GM10266 (cell line): ENCODE results near the gene MSH5.

ENCODE experiments used
- DNase-seq: peaks from one replicate; pipeline ENCODE4 v3.0.0; 2012; ENCODE audit errors: extremely low spot score
- CTCF ChIP-seq: IDR thresholded peaks from 2 replicates; pipeline ENCODE4 v1.5.1; 2012; ENCODE audit warnings: mild to moderate bottlenecking, low read depth; ENCODE audit not compliant: control insufficient read depth, insufficient read depth; ENCODE audit errors: missing control alignments

Gene MSH5

GRCh38 chr6:31732029-31732428 lies 7.8 kb upstream of the MSH5 start:
- DNase-seq = no peak
- no peak for TF ChIP-seq CTCF

- no peak for TF ChIP-seq CTCF
- no peak for DNase-seq
Measured at GRCh38 chr6:31733734-31734133, 6.1 kb upstream of the MSH5 start.

- no peak for TF ChIP-seq CTCF
- DNase-seq = no peak
Measured at GRCh38 chr6:31734247-31734820, 5.5 kb upstream of the MSH5 start.

- DNase-seq = peak; percentile 88
- no peak for TF ChIP-seq CTCF
Measured at GRCh38 chr6:31734821-31735406, 4.9 kb upstream of the MSH5 start.

- TF ChIP-seq CTCF = no peak
- DNase-seq = peak; percentile 83
Measured at GRCh38 chr6:31736021-31736767, 3.6 kb upstream of the MSH5 start, which contains the start of gene CLIC1. Gene CLIC1 (minus strand): TSS chr6:31736530. CDS start chr6:31736300, 230 bp downstream.

- no peak for TF ChIP-seq CTCF
- DNase-seq = no peak
Measured at GRCh38 chr6:31736768-31737314, 3.0 kb upstream of the MSH5 start.
